Measurements from ENCODE around the gene OOSP1.
"Not testable (repeated sequence)": the region's sequence is repeated elsewhere in the genome, so short reads cannot be mapped to it uniquely, and the experiment has no call there.

The OOSP1 gene

GRCh38 chr11:59962107-59962482, 23.9 kb downstream of the OOSP1 start:
- no peak for DNase-seq

DNA sequence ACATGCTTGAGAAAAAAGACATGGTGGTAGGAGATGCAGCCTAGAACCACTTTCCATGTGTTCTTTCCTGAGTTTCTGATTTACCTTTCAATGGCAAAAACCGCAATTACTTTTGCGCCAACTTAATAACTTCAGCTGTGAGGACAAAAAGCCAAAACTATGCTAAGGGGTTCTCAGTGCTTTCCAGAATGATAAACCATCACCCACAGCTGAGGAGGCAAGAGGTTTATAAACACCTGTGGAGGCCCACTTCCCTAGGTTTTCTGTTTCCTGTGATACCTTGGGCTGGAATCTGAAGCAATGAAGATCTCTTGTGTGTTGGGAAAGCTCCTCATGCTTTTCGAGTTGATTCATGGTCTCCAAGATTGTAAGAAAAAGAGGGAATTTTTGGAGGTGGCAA, 25.5 kb downstream of the OOSP1 start, which contains the start of gene OOSP4A:
TSS of gene OOSP4A (plus strand) at position 301 of the 400 bp plus-strand sequence. CDS start at position 301, 0 bp downstream.
- no peak for DNase-seq

GRCh38 chr11:59965424-59965823, 27.2 kb downstream of the OOSP1 start:
- no peak for DNase-seq

- no peak for DNase-seq
Measured at GRCh38 chr11:59966201-59966600, 28.0 kb downstream of the OOSP1 start.

GRCh38 chr11:59967677-59968394, 29.6 kb downstream of the OOSP1 start:
- no peak for DNase-seq

GRCh38 chr11:59968395-59968783, 30.2 kb downstream of the OOSP1 start:
- DNase-seq, result no peak

- DNase-seq, result no peak
Measured at GRCh38 chr11:59973097-59973496, 34.9 kb downstream of the OOSP1 start.

GRCh38 chr11:59981106-59981770, 43.0 kb downstream of the OOSP1 start:
- no peak for DNase-seq

GRCh38 chr11:59982037-59982436, 43.8 kb downstream of the OOSP1 start:
- not testable (repeated sequence) for DNase-seq

DNA sequence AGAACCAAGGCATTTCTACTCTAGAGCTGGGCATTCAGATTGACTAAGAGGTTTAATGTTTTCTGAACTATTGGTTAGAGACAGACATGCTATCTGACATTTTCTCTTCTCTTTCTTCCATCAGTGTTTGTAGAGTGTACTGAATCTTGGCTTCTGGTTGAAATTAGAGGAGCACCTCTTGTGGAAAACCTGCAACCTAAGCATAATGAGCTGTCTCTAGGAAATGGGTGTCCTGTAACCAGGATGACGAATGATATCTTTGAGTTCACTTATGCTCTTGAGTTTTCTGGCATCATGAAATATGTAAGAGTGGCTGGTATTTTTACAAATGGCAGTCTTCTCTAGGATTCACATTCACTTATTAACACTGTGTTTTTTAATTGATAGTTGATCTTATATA, 45.0 kb downstream of the OOSP1 start:
- DNase-seq, result no peak

DNA sequence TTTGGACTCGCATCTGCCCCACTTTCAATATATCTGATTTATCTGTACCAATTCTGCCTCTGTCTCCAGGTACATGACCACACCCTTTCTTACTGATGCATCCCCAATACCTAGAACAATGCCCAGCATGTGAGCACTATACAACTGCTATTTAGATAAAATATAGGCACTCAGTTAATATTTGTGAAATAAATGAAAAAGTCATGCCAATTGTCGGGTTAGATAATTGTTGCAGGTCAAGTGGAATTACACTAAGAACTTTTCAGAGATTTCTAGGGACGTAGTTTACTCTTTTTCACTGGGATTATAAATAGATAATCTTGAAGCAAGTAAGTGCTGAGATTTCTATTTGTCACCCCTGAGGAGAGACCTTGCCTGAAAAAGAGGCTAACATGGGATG, 46.1 kb downstream of the OOSP1 start:
- no peak for DNase-seq

- no peak for DNase-seq
Measured at GRCh38 chr11:59990421-59990820, 52.2 kb downstream of the OOSP1 start.

DNA sequence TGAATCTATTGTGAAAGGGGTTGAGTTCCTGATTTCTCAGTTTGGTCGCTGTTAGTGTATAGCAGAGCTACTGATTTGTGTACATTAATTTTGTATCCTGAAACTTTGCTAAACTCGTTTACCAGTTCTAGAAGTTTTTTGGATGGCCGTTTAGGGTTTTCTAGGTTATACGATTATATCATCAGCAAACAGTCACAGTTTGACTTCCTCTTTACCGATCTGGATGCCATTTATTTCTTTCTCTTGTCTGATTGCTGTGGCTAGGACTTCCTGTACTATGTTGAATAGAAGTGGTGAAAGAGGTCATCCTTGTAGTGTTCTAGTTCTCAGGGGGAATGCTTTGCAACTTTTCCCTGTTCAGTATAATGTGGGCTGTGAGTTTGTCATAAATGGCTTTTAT, 54.2 kb downstream of the OOSP1 start:
- no peak for DNase-seq

DNA sequence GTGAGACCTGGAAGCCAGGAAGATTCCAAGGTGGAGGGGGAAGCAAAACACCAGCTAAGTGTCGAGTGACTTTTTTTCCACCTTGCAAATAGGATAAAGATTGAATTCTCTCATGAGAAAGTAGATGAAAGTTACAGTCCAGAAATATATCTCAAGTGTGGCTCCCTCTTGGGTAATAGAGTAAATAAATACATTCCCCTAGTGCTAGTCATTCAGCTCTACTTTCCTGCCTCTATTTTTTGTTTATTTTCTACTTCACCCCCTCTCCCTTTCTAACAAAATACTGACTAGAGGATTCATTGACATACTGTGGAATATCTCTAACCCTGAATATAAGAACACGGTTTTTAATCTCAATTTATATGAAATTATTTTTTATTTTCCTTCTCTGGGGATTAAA, 59.6 kb downstream of the OOSP1 start:
- DNase-seq, result no peak

DNA sequence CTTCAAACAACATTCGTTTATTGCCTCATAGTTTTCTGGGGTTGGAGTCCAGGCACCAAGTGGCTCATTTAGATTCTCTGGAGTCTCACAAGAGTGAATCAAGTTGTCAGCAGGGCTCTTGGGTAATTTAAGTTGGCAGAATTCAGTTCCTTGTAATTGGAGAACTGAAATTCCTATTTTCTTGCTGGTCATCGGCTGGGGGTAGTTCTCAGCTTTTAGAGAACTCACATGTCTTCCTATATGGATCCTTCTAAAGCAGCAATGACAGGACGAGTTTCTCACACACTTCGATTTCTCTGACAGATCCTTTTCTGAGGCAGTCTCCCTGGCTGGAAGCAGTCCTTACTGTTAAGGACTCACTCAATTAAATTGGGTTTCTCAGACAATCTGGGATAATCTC, 61.5 kb downstream of the OOSP1 start:
- peak; percentile 60 for DNase-seq

DNA sequence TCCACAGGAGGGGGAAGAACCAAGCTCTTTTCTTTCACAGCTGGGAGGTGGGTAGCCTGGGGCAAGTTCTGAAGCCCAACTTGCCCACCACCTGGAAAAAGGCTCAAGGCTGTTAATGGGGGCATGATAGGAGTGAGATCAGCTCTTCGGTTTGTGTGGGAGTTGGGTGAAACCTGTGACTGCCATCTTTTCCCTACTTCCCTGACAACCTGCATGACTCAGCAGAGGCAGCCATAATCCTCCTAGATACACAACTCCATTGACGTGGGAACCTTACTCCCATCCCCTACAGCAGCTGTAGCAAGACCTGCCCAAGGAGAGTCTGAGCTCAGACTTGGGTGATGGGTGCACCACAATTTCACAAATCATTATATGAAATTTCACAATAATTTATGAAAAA, 65.5 kb downstream of the OOSP1 start:
- DNase-seq, result no peak

GRCh38 chr11:60005360-60005759, 67.1 kb downstream of the OOSP1 start:
- no peak for DNase-seq
